ENCODE data around the gene PLD4. TPM values are rescaled to one million over a fixed set of nuclear protein-coding genes. Genes with fewer than 3 reads are reported as not detected.

PLD4 gene
- total and polyA plus RNA-seq, 2 of the 8 experiments (the other 6 are each of a cell fraction or from before 2014, with no cell fraction given) = 0.05 TPM; not detected in 1

- no peak for TF ChIP-seq KDM1A (IDR thresholded peaks at IDR 0.05; ENCODE audit: borderline replicate concordance, low read length)
- TF ChIP-seq RFX5 (IDR thresholded peaks at IDR 0.05; ENCODE audit: borderline replicate concordance, low read depth, low read length) = no peak
- TF ChIP-seq, protein P1, sequence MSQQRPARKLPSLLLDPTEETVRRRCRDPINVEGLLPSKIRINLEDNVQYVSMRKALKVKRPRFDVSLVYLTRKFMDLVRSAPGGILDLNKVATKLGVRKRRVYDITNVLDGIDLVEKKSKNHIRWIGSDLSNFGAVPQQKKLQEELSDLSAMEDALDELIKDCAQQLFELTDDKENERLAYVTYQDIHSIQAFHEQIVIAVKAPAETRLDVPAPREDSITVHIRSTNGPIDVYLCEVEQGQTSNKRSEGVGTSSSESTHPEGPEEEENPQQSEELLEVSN (IDR thresholded peaks at IDR 0.05) = no peak
- TF ChIP-seq BCL11A (IDR thresholded peaks at IDR 0.05; ENCODE audit: low read depth in 2 of 2, low read length in 2 of 2) = no peak
Measured at GRCh38 chr14:104978746-104979691, 54.3 kb downstream of the PLD4 start (continued).

Data from H1 (cell line).